Spleen (tissue), 7 donors: ENCODE data around the gene ACHE.

Source experiments
- CTCF ChIP-seq, 11 experiments: fragments of 200-600 bp in 7 of 11; fragments of 450-650 bp in 4 of 11; sonication (generic) in 4 of 11; IDR thresholded peaks in 8 of 11; conservative IDR thresholded peaks in 3 of 11; 1 replicate in 7 of 11; 2 replicates in 4 of 11; pipeline versions ENCODE4 v1.4.0 to v1.8.0; 2016 to 2021; ENCODE audit warnings: antibody characterized with exemption in 11 of 11, inconsistent platforms in 4 of 11, mild to moderate bottlenecking in 1 of 11
- POLR2A ChIP-seq, 3 donors: fragments of 450-650 bp; IDR thresholded peaks; one replicate each; pipeline ENCODE4 v1.5.1; 2017; ENCODE audit warnings: antibody characterized with exemption in 3 of 3, mild to moderate bottlenecking in 1 of 3
- POLR2AphosphoS5 ChIP-seq, 3 donors: sonication (generic); formaldehyde crosslinking; IDR thresholded peaks; one replicate each; pipeline ENCODE4 v1.5.1; 2017; ENCODE audit warnings: antibody characterized with exemption in 3 of 3
- donor health status: DM: no; HTN: no; CAD: no; lungs with moderate emphysema.
- donor health status: DM: no; HTN: no; CAD: no.
- donor health status: DM: no; HTN: no; CAD: no.

GRCh38 chr7:100884736-100885439, 10.8 kb downstream of the ACHE start:
- TF ChIP-seq CTCF (IDR thresholded peaks at IDR 0.05 in 8 of 11, conservative IDR thresholded peaks at IDR 0.05 in 3 of 11): no peak
- peak in 2 of 3 donors; percentile 34 to 58 for TF ChIP-seq POLR2AphosphoS5 (IDR thresholded peaks at IDR 0.05)
- TF ChIP-seq POLR2A (IDR thresholded peaks at IDR 0.05): no peak
